DMS79 treated with DMSO at 0.1 percent for 48 hours (cell line): Measurements from ENCODE around the gene ARMC2.
A peak's percentile ranks its signal among the peaks of the same experiment; 100 is the strongest.
"Not testable (repeated sequence)": the region's sequence is repeated elsewhere in the genome, so short reads cannot be mapped to it uniquely, and the experiment has no call there.

ENCODE experiments used
- DNase-seq: peaks from one replicate; lab custom pipeline; 2025; lab: John Stamatoyannopoulos, UW

ARMC2 gene

GRCh38 chr6:108835218-108835850, 12.9 kb upstream of the ARMC2 start:
- peak; percentile 73 for DNase-seq

- no peak for DNase-seq
Measured at GRCh38 chr6:108836061-108836460, 12.2 kb upstream of the ARMC2 start.

- DNase-seq: no peak
Measured at GRCh38 chr6:108837236-108837971, 10.8 kb upstream of the ARMC2 start.

GRCh38 chr6:108838101-108838717, 10.0 kb upstream of the ARMC2 start:
- DNase-seq: no peak

DNA sequence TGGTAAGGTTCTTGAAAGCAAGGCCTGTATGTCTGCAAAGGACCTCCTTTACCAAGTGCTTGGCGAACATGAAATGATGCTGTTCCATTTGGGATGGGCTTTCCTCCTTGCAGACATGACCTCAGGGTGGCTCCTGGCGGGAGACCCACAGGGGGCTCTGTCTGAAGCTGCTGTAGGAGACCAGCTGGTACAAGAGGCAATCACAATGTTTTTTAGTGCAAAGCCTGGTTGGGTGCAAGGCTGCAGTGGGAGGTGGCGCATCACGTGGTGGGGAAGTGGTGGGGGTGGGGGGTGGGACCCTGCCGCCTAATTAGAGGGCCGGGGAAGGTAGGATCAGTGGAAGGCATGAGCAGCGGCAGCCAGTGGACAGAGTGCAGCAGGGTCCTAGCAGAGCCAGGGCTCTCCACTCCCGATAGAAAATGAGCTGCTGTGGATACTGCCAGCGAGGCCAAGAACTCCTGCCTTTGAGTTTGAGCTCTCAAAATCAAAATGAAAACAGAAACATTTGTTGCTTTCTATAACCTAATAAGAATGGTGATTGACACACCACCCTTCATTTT, 9.1 kb upstream of the ARMC2 start:
- no peak for DNase-seq

GRCh38 chr6:108840919-108841318, 7.3 kb upstream of the ARMC2 start:
- no peak for DNase-seq

DNA sequence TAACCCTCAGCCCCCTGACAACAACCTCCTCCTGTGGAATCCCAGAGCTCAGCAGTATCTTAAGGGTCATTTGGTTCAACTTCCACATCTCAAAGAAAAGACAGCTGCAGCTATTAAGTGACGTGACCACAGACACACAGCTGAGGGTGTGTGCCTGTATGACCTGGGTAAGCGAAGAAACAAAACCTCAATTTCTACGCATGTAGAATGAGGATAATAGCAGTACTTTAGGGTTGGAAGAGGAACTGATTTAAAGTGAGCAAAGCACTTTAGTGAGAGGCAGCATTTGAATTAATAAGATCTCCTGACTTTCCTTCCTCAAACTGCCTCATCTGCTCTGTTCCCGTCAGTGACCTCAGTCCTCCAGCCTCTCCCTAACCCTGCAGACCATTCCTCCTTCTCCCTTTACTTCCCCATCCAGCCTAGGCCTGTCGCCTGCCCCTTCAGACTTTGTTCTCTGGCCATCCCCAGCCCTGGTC, 6.8 kb upstream of the ARMC2 start:
- DNase-seq: no peak

DNA sequence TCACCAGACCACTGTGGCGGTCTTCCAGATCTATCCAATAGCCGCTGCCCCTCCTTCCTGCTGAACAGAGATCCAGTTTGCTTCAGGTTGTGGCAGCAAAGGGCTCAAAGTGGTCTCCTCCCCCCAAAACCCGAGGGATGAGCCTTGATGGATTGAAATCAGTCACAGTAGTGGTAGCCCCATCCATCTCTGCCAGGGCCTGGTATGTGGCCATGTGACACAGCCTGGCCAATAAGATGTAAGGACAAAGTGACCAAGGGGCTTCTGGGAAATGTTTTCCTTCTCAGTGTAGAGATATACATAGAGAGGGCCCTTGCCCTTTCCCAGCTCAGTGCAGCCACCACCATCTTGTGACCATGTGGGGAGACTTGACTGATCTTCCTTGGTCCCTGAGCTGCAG, 4.1 kb upstream of the ARMC2 start:
- DNase-seq: no peak

GRCh38 chr6:108845145-108845544, 3.1 kb upstream of the ARMC2 start:
- no peak for DNase-seq

DNA sequence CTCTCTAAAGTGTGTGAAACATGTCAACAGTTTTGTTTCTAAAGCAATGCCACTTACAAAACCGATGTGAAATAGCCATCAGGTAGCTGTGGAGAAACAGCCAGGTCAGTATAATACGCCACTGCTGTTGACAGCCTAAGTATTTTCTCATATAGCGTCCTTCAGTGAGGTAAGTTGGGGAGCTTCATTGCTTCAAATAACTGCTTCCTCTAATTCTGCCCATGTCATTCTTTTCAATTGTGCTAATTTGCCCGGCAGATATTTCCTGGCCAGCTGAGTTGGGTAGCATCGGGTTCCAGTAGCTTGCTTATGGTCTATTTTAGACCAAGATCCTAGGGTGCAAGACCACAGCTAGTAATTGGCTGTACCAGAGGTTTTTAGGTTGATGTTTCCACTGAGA, 2.1 kb upstream of the ARMC2 start:
- DNase-seq: no peak

- no peak for DNase-seq
Measured at GRCh38 chr6:108846628-108847027, 1.6 kb upstream of the ARMC2 start.

GRCh38 chr6:108847738-108848115, 495 bp upstream of the ARMC2 start:
- peak; percentile 67 for DNase-seq

- no peak for DNase-seq
Measured at GRCh38 chr6:108850669-108851465, 2.6 kb downstream of the ARMC2 start.

- no peak for DNase-seq
Measured at GRCh38 chr6:108851756-108852155, 3.5 kb downstream of the ARMC2 start.

DNA sequence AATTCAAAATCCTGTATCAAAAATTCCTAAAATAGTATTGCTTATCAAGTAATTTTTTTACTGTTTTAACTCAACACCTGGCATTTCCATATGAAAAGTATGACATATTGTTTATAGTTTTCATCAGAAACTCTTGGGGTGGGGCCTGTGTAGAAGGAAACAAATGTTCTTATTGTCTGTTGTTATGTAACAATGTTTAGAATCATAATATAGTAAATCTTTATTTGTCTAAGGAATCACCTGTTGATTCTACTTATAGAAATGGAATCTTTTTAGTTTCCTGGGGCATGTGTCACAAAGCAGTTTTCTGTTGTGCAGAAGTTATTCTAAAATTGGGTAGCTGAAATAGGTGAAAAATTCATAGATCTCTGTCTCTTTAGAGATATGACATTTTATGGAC, 4.9 kb downstream of the ARMC2 start:
- DNase-seq: no peak

DNA sequence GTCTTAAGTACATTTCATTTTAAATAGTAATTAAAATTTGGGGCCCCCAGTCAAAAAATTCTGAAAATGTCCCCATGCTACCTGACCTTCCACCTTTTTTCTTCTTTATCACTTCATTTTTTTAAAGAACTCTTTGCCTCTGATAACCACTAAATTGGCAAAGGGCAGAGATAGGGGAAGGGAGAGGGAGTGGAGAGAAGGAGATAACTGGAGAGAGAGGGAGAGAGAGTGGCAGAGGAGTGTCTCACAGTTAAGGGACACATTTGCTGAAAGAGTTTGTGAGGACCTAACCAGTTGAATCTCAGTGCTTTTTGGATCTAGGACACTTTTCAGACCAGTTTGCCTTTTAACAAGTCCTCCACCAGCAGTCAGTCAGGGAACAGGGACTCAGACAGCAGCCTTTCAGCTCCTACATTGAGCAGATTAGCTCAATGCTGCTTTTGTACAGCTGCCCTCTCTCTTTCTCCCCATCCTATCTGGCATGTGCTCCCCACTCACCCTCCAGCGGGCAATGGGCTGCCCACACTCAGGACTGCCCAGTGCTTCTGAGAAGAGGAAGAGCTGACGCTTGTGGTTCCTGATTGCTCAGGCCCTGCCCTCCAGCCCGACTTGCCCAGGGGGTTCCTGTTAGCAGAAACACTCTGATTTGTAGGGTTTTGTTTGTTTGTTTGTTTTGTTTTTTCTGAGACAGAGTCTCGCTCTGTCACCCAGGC, 14.4 kb downstream of the ARMC2 start:
- DNase-seq: no peak

GRCh38 chr6:108865751-108866286, 17.6 kb downstream of the ARMC2 start:
- not testable (repeated sequence) for DNase-seq

GRCh38 chr6:108866798-108867197, 18.6 kb downstream of the ARMC2 start:
- no peak for DNase-seq

DNA sequence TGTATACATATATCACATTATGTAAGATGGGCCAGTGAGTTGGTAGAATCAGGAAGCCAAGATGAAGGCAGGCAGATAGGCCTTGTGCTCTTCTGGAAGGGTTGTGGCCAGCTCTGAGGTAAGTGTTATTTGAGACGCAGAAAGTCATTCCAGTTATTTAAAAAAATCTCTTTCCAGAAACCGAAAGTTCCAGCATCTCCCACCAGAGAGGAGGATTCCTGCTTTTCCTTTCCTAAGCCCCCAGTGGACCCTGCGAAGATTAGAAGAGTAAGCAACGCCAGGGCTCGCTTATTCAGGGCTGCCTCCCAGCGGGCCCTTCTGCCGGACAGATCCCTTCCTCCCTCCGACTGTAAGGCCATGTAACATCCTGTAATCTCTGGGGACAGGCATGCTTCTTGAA, 20.4 kb downstream of the ARMC2 start:
- DNase-seq: no peak

DNA sequence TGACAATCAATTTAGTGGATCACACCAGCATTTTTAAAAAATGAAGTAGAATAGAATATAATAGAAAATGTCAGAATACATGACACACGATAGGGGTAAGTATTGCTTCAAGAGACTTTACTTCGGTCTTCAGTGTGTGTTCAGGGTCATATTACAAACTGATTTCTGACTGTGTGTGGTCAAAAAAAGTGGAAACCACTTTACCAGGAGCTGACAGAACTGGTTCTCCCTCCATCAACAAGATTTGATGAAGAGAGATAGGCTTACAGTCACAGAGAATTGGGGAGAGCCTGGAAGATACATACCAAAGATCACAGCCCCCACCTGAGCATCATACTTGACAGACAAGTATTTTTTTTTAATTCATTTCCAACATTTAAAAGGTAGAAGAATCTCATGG, 21.7 kb downstream of the ARMC2 start:
- DNase-seq: peak; percentile 76

DNA sequence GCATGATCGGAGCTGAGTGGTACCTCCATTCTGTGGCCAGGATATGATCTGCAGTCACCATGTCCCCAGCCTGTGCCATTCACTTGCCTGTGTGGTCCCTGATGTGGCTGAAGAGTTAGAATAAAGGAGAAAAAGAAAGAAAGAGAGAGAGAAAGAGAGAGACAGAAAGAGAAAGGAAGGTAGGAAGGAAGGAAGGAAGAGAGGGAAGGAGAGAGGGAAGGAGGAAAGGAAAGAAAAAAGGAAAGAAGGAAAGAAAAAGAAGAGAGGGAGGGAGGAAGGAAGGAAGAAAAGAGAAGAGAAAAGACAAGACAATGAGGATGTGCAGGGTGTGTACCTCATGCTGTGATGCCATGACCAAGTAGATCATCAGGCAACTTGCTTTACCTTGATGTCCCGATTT, 22.1 kb downstream of the ARMC2 start:
- DNase-seq: no peak
